PC-3 (cell line): ENCODE measurements around the gene ELF4.

Experiments used
- EZH2 ChIP-seq: fragments of 300-600 bp; sonication (generic); IDR thresholded peaks from one replicate; pipeline ENCODE4 v1.6.1; 2017; ENCODE audit warnings: antibody characterized with exemption, mild to moderate bottlenecking, low read length; ENCODE audit not compliant: unreplicated experiment
- TF ChIP-seq, protein P1 (sequence below): fragments of 300-600 bp; sonication (generic); conservative IDR thresholded peaks from 2 replicates; pipeline ENCODE4 v1.5.1; 2017; ENCODE audit warnings: antibody characterized with exemption, low read depth, mild to moderate bottlenecking, low read length

DNA sequence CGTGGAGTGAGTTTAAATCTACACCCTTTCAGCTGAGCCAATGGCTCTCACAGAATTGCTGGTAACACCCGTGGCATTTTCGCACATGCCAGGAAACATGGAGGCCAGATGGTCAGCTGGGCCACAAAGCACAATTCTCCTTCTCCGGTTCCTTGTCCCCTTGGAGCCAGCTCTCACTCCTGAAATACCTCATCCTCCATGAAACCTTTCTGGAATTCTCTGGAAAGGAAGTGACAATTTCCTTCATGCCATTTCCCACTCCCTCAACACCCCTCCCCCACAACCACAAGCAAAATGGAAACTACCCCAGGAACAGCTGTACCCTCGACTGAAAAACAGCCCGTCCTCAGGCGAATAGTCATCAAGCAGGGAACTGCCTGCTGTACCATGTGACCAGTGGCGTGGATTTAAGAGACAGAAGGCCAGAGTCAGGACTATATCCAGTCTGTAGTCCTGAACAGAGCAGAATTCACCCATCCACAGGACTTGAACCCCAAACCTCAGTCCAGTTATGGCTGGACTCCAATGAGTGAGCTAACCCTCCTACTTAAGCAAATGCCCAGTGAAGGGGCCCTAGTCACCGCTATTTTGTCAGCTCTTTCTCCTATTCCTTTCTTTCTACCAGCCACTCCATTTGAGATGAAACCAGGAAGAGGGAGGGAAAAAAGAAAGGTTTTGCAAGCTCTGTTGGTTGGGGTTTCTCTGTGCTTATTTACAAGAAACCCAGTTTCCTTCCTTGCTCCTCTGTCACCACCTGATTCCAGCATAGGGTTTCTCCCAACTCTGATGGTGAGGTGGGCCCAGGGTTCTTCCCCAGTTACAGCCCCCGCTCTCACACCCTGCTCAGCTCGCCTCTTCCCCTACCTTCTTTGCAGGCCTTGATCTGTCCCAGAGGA, 24.5 kb downstream of the ELF4 start:
- TF ChIP-seq, protein P1, sequence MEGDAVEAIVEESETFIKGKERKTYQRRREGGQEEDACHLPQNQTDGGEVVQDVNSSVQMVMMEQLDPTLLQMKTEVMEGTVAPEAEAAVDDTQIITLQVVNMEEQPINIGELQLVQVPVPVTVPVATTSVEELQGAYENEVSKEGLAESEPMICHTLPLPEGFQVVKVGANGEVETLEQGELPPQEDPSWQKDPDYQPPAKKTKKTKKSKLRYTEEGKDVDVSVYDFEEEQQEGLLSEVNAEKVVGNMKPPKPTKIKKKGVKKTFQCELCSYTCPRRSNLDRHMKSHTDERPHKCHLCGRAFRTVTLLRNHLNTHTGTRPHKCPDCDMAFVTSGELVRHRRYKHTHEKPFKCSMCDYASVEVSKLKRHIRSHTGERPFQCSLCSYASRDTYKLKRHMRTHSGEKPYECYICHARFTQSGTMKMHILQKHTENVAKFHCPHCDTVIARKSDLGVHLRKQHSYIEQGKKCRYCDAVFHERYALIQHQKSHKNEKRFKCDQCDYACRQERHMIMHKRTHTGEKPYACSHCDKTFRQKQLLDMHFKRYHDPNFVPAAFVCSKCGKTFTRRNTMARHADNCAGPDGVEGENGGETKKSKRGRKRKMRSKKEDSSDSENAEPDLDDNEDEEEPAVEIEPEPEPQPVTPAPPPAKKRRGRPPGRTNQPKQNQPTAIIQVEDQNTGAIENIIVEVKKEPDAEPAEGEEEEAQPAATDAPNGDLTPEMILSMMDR, result no peak
- no peak for TF ChIP-seq EZH2
